HG02840 (cell line): Measurements from ENCODE around the gene KCNH1.

Source experiments
- ATAC-seq: cut with Tn5 transposase; IDR thresholded peaks from one replicate; pipeline ENCODE4 v1.9.1; 2021; ENCODE audit warnings: mild to moderate bottlenecking, moderate library complexity, moderate number of reproducible peaks; ENCODE audit not compliant: unreplicated experiment, low FRiP score

The KCNH1 gene

DNA sequence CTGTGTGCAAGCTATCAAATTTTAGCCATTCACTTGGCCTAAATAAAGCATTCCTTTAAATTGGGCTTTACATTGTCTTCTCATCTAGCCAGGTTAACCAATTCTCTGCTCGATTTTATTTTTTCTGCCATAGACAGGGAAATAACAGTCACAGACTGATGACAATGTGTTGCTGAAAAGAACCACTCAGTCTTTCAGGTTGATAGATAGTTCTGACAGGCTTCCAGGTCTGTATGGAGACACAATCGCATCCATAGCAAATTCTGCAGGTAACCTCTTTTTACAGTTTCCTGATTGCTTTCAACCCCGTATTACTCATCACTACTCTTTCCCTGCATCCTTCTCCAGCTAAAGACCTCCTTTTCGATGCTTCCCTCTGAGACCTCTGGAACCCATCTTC, 198.0 kb downstream of the KCNH1 start:
- ATAC-seq, result no peak

DNA sequence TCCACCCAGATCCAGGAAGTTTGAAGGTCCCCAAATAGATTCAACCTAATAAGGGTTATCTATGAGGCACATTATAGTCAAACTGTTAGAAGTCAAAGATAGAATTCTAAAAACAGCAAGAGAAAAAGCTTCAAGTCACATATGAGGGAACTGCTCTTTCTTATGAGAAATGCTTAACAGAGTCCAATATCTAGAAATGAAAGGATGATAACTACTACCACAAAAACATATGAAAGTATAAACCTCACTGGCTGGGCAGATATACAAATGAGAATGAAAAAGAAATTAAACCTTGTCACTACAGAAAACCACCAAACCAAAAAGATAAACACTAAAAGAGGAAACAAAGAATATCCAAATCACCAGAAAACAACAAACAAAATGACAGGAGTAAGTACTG, 201.8 kb downstream of the KCNH1 start:
- ATAC-seq, result no peak

DNA sequence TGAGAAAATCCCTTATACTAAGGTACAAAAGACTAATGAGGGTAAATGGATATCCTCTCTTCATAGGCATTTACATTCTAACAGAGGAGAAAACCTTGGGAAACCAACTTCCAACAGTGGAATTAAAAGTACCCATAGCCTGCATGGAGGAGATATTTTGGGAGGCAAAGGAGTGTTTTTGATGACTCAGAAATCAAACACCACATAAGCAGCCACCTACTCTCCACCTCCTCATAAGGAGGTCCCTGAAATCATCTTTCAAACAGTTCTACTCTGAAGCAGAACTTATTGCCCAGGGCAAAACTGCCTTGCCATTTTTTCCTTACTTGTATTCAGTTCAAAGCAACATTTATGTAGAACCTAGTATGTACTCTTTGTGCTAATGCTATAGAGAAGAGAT, 211.3 kb downstream of the KCNH1 start:
- no peak for ATAC-seq

DNA sequence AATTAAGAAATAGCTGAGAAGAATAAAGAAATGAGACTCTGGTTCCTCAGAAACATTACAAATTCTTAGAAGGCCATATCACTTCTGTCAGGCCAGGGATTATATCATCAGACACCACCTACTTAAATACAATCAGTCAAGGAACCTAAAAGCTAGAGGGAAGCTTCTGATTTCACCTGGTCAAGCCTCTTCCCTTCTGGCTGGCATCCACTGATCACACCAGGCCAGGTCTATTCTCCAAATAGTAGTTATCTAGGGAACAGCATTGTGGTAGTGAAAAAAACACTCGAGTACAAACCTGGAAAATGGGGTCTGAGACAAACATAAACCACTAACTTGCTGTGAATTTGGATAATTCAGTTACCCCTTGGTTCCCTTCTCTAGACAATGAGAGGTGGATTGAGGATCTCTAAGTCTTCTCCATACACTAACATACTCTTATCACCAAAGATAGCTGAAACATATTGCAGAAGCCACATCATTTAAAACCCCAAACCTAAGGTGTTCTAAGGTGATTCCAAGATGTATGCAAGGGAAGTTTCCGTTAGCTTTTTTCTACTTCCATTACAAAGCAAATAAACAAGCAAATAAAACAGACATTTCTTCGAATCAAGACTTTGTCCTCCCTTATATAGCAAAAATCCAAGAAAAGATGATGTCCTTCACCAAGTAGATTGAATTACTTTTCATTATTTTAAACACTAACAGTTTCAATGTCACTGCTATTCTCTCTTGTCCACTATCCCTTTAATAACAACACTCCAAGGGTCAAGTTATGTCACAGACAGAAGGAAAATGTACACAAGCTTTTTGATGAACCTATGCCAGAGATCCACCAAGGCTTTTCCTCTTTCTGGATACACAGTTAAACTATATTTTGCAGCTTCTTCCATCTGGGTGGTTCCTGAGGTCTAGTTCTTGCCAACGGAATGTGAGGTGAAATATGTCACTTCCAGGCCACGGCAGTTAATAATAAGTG, 212.9 kb downstream of the KCNH1 start:
- no peak for ATAC-seq

DNA sequence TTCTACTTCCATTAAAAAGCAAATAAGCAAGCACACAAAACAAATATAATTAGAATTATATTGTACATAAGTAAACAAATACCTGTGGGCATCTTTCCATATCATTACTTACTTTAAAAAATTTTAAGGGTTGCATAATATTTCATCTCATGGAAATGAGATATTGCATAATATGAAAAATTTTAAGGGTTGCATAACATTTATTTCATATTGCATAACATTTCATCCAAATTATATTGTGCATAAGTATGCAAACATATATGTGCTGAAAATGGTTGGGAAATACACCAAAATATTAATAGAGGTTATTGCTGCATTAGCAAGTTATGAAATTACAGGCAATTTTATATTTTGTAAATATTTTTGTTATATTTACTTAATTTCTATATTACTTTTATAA, 213.7 kb downstream of the KCNH1 start:
- no peak for ATAC-seq

DNA sequence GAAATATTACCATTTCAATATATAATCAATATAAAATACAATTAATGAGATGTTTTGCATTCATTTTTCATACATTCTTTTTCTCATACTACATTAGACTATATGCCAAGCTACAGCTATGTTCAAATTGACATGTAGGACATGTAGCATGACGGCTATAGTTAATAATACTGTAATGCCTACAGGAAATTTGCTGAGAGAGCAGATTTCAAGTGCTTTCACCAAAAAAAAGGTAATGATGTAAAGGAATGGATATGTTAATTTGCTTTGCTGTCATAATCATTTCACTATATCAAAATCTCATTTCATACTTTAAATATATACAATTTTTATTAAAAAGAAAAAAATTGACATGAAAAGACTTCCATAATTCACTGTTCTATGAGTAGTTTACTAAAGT, 215.1 kb downstream of the KCNH1 start:
- ATAC-seq, result no peak

DNA sequence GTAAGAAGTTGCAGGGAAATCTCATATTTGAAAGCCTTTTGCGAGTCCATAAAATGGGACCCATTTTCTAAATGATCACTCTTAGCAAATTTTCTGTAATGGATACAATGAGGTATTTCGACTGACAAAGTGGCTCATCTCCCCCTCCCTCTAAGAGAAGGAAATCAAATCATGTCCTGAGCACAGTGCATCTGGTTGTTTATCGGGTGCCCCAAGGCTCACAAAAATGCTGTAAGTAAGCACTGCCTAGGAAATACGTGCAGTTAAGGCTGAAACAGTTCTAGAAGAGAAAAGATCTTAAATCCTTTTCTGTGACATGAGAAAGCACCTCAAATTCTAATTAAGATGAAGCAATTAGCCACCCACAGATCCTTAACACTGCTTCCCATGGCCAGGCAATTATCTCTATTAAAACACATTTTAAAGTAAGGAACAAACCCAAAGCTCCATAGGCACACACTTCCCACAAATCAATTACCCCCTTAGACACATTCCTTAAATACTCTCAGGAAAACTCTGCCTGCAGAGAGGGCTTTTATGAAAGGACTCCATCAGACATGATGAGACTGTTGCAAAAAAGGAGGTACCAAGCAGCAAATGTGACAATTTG, 216.3 kb downstream of the KCNH1 start:
- no peak for ATAC-seq

DNA sequence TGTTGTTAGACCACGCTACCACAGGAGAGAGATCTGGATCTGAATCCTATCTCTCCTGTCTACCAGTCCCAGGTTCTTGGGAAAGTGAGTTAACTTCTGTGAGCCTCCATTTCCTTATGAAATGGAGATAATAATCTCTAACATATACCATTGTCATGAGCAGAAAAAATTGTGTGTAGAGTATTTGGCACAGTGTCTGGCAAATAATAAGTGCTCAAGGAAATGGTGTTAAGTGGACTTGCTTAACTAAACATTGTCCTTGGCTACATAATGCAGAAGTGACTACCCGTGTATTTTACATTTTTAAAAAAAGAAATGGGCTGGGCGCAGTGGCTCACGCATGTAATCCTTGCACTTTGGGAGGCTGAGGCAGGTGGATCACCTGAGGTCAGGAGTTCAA, 217.4 kb downstream of the KCNH1 start:
- no peak for ATAC-seq

DNA sequence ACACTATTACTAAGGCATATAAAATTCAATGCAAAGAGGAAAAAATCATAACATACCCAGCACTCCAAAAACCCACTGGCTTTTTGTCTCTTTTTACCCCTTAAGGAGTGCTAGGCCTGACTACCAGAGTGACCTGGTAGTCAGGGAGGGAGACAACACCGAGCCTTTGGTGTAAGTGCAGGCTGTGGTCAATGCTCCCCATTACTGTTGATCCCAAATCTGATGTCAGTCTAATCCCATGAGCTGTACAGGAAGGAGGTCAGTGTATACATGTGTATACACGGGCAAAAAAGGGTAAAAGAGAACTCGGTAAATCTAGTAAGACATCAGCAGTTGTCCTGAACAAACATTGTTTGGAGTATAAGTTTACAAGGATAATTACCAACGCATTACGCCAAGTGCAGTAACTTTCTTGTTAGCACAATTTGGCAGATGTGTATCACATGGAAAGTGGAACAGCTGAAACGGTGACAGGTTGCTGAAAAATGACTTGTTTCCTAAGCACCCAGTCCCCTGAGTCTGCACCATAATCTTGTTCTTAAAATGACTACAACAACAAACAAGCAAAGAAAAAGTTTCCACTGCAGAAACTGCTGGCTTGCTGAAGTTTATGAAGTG, 217.9 kb downstream of the KCNH1 start:
- ATAC-seq, result no peak

DNA sequence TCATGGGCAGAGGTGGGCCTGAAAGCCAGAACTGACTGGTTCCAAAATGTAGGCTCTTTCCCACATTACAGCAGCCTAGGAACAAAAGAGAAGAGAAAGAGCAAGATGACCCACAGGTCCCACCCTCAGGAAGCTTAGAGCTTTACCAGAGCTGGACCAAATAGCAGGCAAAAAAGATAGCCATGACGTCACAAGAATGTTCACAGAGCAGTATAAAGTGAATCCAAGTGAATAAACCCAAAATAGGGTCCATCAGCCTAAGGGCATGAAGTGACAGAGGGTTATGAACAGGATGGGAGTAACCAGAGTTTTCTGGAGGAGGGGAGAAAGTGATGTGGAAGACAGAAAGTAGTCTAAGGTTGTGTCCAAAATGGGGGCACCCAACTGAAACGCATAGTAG, 221.2 kb downstream of the KCNH1 start:
- no peak for ATAC-seq

DNA sequence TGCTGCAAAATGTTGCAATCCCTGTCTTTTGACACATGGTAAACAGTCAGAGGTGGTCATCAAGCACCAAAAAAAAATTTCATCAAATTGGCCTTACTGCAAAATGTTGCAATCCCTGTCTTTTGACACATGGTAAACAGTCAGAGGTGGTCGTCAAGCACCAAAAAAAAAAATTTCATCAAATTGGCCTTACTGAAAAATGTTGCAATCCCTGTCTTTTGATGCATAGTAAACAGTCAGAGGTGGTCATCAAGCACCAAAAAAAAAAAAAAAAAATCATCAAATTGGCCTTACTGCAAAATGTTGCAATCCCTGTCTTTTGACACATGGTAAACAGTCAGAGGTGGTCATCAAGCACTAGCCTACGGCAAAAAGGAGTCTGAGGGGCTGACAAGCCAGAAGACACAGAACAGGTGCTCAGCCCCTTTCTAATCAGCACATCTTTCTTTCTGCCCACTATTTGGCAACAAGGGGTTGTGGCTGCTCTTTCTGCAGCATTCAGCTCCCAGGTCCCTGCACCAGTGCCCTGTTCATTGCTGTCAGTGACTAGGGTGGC, 223.8 kb downstream of the KCNH1 start:
- no peak for ATAC-seq

DNA sequence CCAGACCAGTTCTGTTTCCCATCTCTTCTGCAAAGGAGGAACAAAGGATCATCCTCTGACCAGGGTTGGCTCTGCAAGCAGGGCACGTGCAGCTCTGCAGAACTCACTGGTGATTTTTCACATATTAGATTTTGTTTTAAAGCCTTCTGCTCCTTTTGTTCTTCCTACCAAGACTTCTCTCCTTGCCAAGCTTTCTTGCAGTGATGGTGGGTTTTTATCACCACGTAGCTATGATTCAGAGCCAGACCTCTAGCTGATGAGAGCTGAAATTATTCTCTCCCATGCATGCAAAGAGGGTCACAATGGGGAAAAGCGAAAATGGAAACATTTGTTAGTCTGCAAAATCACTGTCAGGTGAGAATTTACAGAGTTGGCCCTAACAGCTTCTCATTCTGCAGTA, 225.2 kb downstream of the KCNH1 start:
- ATAC-seq, result no peak

DNA sequence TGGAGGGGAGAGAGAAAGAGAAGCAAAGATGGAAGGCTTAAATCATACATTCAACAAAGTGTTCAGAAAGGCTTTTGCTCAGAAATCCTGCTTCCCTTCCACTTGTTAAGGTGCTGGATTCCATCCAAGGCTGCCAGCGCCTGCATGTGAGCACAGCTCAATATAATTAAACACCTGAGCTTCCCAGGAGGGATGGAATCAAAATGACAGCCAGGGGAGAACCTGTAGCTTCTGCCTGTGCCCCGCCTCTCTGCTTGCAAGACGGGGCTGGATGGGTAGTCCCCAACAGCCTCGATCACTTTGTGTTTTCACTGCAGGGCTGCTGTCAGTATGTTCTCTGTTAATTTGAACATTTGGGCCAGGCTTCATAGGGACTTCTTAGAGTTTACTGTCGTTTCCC, 225.7 kb downstream of the KCNH1 start:
- no peak for ATAC-seq

DNA sequence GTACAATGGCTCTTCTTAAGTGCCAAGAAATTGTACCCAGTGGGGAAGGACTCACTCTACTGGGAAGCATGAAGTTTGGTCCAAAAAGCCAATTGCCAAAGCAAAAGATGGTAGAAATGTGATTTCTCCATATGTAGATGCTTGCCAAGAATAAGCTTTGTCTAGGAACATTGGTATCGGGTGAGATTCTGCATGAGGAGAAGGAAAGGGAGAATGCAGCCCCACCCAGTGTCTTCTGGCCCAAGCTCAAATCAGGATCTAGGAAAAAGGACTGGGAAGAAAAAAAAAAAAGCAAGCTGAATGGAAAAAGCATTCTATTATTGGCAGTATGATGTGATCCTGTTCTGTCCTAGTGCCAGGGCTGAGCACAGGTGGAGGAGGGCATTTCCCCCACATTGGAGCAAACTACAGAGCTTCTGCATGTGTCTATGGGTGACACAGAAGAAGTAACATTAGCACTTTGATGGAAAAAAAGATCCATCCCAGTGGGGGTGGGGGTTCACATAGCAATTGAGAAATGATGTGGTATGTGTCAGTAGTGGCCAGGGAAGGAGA, 226.6 kb downstream of the KCNH1 start:
- ATAC-seq, result no peak

DNA sequence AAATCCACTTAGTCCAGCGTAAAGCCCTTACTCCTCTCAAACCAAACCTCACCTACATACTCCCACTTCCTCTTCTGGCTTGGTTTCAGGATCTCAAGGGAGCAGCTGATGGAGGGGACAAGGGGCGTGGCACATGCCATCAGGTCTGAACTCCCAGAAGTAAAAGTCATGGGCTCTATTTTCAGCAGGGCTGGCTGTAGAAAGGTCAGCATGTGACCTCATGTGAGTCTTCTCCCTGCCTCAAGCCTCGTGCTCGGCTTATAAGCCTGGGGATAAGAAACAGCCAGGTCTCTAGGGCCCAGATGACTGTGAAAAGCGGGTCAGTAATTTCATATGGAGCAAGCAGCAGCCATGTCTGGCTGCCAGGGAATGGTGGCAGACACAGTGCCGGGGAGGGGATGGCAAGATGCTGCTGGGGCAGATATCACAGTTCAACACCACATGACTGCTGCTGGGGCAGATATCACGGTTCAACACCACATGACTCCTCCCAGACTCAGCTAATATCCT, 227.9 kb downstream of the KCNH1 start:
- ATAC-seq, result no peak

DNA sequence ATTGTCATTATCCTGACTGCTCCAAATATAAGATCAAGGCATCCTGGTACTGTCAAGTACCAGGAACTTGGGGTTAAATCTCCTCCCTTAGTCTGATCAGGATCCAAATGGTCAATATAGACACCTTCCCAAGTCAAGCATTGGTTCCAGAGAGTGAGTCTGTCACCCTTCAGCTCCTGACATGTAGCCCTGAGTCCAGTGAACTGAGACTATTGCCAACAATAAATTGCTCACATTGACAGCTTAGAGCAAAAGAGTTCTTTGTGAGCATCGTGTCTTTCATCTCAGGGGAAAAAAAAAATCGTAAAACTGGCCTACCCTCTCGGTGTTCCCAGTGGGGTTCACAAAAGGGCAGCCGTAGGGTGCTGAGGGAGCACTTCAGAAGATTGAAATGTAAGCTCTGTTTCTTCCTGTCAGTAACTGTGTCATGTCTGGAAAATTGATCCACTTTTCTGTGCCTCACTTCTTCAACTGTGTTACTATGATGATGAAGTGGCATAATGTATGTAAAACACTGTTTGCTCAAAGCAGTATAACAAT, 228.5 kb downstream of the KCNH1 start:
- ATAC-seq, result no peak

DNA sequence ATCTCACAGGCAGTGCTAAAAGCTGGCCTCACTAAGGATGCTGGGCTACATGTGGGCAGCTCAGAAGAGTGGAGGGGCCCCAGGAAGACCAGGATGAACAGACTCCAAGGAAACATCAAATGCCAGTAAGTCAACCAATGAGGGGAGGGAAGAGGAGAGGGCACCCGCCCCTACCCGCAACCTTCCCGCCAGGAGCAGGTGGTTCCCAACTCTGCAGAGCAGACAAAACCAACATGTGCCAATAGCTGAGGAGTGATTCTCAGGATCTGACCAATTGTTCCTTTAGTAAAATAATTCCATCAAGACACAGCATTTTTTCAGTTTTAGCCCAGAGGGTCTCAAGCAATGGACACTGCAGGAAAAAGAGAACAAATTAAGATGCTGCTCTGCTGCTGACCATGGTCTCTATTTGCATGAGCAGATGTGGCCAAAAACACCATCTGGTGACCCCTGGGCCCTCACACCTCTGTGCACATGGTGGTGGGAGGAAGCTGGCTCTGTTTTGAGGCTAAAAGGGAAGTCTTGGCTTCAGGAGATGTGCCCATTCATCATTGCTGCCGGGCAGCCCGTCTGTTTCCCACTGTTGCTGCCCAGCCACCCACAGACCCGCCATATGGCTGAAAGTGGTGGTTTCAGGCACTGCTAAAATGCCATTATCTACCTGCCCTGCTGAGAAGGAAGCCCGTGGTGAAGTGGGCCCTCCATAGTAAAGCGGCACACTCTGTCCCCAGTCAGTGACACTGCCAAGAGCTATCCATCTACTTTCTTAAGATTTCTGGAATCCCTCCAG, 231.8 kb downstream of the KCNH1 start:
- ATAC-seq, result no peak

DNA sequence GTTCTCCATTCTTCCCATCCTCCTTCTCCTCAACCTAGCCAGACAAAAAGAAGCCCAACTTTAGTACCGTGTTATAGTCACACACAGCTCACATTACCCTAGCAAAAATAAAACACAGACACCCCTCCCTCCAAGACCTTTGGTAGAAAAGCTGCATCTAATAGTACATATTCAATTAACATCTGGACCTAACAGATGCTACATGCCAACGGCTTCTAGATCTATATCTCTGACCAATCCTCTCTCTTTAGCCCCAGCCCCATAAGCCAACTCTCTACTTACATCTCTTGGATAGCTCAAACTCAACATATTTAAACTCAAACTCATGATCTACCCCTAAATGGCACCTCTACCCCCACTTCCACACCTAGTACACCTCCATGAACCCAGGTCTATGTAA, 233.1 kb downstream of the KCNH1 start:
- no peak for ATAC-seq

DNA sequence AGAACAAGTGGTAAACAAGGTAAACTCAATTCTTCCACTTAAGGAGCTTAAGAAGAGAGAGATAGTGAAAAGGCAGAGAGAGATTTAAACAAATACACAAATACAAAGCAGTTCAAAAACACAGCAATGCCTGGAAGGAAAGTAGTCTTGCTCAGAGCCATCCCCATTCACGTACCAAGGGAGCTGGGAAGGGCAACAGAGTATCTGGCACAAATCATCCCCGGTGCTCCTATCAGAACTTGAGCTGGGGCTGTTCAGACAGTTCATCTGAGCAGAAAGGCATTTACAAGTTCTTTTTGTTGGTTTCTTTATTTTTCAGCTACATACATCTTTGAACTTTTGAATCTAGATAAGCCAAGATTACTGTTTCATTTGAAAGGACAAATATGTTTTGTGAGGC, 233.9 kb downstream of the KCNH1 start:
- ATAC-seq, result no peak

DNA sequence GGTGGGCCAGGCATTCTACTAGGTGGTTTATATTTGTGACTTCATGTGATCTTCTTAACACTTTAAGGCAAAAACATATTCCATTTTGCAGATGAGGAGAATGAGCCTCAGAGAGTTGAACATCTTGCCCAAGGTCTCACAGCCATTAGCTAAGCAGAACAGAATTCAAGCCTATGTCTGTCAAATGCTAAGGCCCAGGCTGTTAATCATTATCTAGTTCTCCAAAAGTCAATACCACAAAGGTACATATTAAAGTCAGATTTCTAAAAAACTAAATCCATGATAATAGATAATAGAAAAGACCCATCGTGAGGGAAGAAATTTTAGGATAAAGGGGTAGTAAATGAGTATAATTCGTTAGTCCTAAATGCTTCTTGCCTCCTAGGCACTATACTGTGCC, 234.3 kb downstream of the KCNH1 start:
- no peak for ATAC-seq
